Thoracic aorta (tissue), 2 donors: ENCODE measurements around the gene TNNC1. TPM values are rescaled to one million over a fixed set of nuclear protein-coding genes. Genes with fewer than 3 reads are reported as not detected.

Experiments
- ATAC-seq: fragments of 150-250 bp; one replicate; pipeline ENCODE4 v1.8.0; 2017; ENCODE audit warnings: low read depth; ENCODE audit not compliant: insufficient number of reproducible peaks, low FRiP score
- DNase-seq: peaks from one replicate; pipeline ENCODE4 v3.0.0-alpha.2; 2020; ENCODE audit warnings: low spot score
- H3K27ac ChIP-seq, 2 donors: fragments of 200-600 bp; sonication (generic); 1 replicate in 1 of 2; 2 replicates in 1 of 2; pipeline ENCODE4 v1.5.1; 2016; ENCODE audit warnings: mild to moderate bottlenecking in 2 of 2, moderate library complexity in 2 of 2
- H3K27me3 ChIP-seq: fragments of 200-600 bp; sonication (generic); replicated peaks from 2 replicates; pipeline ENCODE4 v1.6.0; 2016; ENCODE audit warnings: mild to moderate bottlenecking; ENCODE audit not compliant: insufficient read depth
- H3K36me3 ChIP-seq: fragments of 200-600 bp; sonication (generic); one replicate; pipeline ENCODE4 v1.5.1; 2016
- H3K4me1 ChIP-seq, 2 donors: fragments of 200-600 bp; sonication (generic); 1 replicate in 1 of 2; 2 replicates in 1 of 2; pipeline versions ENCODE4 v1.5.1 to v1.6.0; 2016; ENCODE audit warnings: low read depth in 2 of 2, mild to moderate bottlenecking in 1 of 2; ENCODE audit not compliant: control insufficient read depth in 1 of 2
- H3K4me3 ChIP-seq: fragments of 200-600 bp; sonication (generic); 2 replicates; pipeline ENCODE4 v1.5.1; 2016; ENCODE audit warnings: mild to moderate bottlenecking
- H3K9me3 ChIP-seq: fragments of 200-600 bp; sonication (generic); 2 replicates; pipeline ENCODE4 v1.5.1; 2016
- CTCF ChIP-seq: fragments of 200-600 bp; sonication (generic); IDR thresholded peaks from one replicate; pipeline ENCODE4 v1.5.1; 2019; ENCODE audit warnings: antibody characterized with exemption
- total RNA-seq, 2 donors: library from RNA; depleted of rRNA; stranded (reverse); fragments of >200 nt; gene quantifications; one replicate each; pipeline versions ENCODE4 v1.1.0 to v1.2.3, GENCODE V29; 2016

TNNC1 gene
- total RNA-seq, 2 donors from 2014 or later = 1.5 to 3.0 TPM

GRCh38 chr3:52436500-52437149 lies 17.2 kb downstream of the TNNC1 start:
- DNase-seq = no peak
- ATAC-seq = no peak
- H3K27ac ChIP-seq = no peak overlapping the region
- H3K27me3 ChIP-seq = no peaks in the 10 kb centered on the region
- H3K36me3 ChIP-seq = no peaks in the 10 kb centered on the region
- no peak overlapping the region for H3K4me3 ChIP-seq
- TF ChIP-seq CTCF = no peak
- H3K9me3 ChIP-seq = no peaks in the 10 kb centered on the region
- no peaks in the 10 kb centered on the region for H3K4me1 ChIP-seq

DNA sequence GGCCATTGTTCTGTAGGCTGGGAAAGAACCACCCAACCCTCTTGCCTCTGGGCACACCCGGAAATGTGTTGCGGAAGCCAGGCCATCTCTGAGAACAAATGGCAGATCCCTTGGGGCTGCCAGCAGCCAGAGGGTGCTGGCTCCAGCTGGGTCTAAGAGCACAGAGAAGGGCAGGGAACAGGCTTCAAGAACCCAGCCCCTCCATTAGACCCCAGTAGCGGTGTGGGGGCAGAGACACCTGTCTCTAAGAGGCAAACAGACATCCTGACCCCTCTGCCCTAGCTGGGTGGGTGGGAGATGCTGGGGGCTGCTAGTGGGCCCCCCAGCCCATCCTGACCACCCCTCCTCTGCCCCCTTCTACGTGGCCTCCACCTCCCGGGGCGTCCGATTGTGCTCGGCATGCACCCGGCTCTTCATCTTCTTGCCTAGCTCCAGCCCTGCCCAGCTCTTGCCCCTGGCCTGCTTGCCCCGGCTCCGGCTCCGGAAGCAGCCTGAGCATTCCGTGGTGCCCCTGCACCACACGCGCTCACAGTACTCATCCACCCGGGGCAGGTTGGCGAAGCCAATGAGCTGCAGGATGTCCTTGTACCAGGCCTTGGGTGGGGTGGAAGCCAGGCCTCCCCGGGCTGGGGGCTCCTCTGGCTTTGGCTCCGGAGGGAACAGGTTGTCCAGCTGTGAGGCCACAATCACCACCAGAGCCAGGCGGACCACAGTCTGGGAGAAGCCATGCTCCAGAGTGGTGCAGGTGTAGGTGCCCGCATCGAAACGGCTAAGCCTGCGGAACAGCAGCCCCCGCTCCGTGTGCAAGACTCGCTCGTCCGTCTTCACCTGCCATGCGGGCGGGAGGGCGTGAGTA lies 18.4 kb downstream of the TNNC1 start:
- Histone ChIP-seq H3K9me3 (no peaks in the 10 kb centered on the region), H3K27ac (no peak overlapping the region), H3K36me3 (no peaks in the 10 kb centered on the region), H3K4me3 (no peak overlapping the region), H3K4me1 (no peaks in the 10 kb centered on the region), H3K27me3 (no peaks in the 10 kb centered on the region)
- ATAC-seq = no peak
- no peak for TF ChIP-seq CTCF
- DNase-seq = no peak

DNA sequence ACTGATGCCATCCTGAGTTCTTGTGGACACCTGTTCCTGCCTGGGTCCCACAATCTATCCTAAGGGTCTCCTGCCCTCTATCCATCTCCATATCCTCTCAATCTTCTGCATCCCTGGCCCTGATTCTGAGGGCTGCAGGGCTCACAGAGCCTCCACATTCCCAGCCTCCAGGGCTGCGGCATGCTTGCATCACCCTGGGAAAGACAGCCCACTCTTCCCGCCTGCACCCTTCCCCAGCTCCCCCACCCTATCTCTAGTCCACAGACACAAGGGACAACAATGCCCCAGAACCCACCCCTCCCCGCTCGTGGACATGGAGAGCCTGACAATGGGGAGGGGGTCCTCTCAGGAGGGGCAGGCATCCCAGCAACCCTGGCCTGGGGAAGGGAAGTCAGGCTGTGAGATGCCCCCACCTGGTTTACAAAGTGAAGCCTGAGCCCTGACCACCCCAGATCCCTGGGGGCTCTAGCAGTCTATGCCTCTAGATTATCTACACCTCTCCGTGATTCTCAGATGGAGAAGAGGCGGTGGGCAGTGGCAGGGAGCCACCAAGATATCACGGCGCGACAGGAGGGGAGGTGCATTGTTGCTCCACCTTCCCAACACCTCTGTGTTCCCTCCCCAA lies 19.2 kb downstream of the TNNC1 start:
- DNase-seq (no peak), ATAC-seq (no peak)
- Histone ChIP-seq H3K27ac (no peak overlapping the region), H3K9me3 (no peaks in the 10 kb centered on the region), H3K36me3 (no peaks in the 10 kb centered on the region), H3K4me3 (no peak overlapping the region), H3K4me1 (no peaks in the 10 kb centered on the region), H3K27me3 (no peaks in the 10 kb centered on the region)
- no peak for TF ChIP-seq CTCF

DNA sequence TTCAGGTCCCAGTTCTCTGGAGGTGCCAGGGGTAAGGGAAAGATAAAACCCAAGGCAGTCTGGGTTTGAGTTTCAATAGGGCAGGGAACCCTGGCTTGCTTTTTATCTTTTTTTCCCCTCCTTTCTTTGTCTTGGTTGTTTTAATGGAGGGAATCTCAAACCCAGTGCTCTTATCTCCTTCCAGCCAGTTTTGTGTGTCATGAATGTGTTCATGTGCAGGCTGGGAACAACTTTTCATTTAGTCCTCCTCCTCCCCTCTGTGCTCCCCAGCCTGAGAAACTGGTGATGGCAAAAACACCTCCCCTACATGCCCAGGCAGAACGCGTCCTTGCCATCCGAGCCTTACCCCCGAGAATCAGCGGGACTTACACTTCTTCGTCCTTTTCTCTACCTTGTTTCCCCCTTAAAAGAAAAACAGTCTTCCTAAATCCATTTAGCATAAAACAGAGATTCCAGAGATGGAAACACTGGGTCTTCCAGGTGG lies 19.8 kb downstream of the TNNC1 start:
- no peak for DNase-seq

More for the DNA sequence above, 19.8 kb downstream of the TNNC1 start:
- Histone ChIP-seq H3K27me3 (no peaks in the 10 kb centered on the region), H3K9me3 (no peaks in the 10 kb centered on the region), H3K27ac (no peak overlapping the region), H3K36me3 (no peaks in the 10 kb centered on the region), H3K4me1 (no peaks in the 10 kb centered on the region), H3K4me3 (no peak overlapping the region)
- no peak for ATAC-seq
- TF ChIP-seq CTCF = no peak
